Stimulated activated CD8-positive, alpha-beta memory T cell treated with anti-CD3 and anti-CD28 coated beads, Interleukin-2, amount 100 ng/mL, for 1 hour (primary cell): Measurements from ENCODE around the gene LTBP4.
"Not testable (repeated sequence)": the region's sequence is repeated elsewhere in the genome, so short reads cannot be mapped to it uniquely, and the experiment has no call there.

ENCODE experiments used
- DNase-seq, 2 donors: peaks; one replicate each; pipeline ENCODE4 v3.0.0-alpha.2; 2020; ENCODE audit warnings: low read depth in 2 of 2

LTBP4 gene

DNA sequence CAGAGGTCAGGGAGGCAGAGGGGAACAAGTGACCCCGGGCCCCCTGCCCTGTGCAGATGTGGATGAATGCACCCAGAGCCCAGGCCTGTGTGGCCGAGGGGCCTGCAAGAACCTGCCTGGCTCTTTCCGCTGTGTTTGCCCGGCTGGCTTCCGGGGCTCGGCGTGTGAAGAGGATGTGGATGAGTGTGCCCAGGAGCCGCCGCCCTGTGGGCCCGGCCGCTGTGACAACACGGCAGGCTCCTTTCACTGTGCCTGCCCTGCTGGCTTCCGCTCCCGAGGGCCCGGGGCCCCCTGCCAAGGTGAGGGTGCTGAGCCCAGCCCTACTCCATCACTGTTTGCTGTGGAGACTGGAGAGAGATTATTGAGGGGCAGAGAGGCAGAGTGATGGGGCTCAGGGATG, 9.9 kb downstream of the LTBP4 start:
- no peak for DNase-seq

DNA sequence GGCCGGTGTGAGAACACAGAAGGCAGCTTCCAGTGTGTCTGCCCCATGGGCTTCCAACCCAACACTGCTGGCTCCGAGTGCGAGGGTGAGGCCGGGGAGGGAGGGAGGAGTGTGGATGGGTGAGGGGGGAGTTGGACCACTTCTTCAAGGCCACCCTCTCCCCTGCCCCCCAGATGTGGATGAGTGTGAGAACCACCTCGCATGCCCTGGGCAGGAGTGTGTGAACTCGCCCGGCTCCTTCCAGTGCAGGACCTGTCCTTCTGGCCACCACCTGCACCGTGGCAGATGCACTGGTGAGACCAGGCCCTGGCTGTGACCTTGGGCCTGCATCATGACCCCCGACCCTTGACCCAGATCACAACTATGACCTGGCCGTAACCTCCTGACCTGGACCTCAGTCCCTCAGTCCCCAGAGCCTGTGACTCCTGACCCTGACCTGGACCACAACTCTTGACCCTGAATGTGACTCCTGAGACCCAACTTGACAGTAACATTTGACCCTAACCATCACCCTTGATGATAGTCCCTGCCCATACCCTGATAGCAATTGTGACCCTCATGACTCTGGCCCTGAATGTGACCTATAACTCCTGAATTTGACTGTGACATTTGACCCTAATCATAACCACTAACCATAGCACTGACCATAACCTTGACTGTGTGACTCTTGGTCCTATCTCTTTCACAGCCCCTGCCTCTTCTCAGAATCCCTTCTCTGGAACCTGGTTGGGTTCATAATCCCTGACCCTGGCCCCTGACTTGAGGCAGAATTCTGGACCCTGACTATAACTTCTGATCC, 10.9 kb downstream of the LTBP4 start:
- DNase-seq, result no peak

DNA sequence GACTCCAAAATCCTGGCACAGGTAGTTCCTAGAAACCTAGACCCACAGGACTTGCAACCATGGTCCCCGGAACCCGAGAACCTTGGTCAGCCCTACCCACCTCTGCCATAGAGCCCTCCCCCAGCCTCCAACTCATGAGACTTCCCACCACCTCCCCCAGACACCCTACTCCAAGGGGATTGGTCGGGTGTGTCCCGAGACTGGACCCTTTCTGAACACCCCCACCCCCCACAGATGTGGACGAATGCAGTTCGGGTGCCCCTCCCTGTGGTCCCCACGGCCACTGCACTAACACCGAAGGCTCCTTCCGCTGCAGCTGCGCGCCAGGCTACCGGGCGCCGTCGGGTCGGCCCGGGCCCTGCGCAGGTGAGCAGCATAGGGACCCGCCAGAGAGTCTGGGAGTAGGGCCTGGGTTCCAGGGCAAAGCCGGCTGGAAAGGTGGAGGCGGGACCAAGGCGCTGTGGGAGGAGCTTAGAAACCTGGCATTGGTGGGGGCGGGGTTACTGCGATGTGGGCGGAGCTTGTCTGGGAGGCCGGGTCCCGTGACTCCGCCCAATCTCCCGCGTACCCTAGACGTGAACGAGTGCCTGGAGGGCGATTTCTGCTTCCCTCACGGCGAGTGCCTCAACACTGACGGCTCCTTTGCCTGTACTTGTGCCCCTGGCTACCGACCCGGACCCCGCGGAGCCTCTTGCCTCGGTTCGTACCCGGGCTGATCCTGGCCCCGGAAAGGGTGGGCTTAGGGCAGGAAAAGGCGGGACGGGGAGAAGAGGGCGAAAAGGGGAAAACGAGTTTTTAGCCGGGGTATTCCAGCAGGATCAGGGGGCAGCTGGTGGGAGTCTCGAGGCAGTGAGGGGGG, 11.9 kb downstream of the LTBP4 start:
- peak in 1 of 2 donors; percentile 60 for DNase-seq

DNA sequence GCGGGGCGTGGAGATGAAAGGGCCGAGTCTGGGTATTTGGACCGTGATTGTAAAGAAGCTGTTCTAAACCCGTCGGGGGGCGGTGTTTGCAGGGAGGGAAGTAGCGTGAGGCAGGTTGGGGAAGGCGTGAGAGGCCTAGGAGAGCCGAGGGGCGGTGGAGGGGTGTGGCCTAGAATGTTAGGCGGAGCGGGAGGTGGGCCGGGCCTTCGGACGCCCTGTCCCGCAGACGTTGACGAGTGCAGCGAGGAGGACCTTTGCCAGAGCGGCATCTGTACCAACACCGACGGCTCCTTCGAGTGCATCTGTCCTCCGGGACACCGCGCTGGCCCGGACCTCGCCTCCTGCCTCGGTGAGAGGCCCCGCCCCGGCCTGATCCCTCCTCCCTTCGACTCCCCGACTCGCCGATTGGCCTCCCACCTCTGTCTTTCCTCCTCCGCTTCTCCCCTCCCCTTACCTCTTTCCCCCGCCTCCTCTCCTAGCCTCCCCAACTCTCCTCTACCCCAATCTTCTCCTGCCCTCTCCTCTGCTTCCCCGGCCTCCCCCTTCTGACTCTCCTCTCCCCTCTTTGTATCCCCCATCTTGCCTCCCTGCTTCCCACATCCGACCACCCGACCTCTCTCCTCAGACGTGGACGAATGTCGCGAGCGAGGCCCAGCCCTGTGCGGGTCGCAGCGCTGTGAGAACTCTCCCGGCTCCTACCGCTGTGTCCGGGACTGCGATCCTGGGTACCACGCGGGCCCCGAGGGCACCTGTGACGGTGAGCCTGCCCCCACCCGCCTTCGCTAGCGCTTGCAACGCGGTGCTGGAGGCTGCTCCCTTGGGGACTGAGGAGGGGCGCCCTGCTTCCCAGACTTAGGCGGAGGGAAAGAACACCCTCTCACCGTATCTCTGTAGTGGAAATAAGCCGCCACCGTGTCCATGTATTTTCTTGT, 12.8 kb downstream of the LTBP4 start:
- DNase-seq, result peak; percentile 57 to 73

DNA sequence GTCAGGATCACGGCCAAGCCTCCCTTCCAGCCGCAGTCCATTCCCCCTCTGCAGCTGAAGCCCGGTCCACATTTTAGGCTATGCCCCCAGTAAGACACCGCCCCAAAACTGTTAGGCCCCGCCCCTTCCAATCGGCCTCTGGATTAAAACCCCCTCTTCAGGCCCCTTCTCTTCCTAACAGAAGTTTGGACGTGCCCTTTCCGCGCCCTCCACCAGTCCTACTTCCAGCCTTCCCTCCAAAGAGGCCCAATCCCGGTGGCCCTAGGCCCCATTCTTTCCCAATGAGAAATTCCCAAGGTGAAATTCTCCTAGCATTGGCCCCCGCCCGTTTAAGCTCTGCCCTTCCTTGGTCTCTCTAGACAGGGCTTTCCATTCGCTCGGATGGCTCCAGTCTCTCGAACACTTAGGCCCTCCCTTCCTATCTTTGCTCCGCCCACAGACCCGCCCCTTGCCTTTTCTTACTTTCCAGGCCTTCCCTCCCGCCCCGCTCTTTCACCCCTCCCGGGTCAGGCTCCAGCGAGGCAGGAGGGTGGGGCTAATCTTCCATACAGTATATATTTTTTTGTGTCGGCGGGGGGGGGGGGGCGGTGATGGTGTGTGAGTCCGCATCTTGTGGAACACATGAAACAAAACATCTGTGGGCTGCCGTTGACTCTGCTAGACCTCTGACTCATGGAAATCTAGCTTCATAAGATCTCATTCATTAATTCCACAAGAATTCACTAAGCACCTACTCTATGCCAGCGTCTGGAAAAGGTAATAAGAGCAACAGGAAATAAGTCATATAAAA, 13.6 kb downstream of the LTBP4 start:
- peak; percentile 50 to 76 for DNase-seq

DNA sequence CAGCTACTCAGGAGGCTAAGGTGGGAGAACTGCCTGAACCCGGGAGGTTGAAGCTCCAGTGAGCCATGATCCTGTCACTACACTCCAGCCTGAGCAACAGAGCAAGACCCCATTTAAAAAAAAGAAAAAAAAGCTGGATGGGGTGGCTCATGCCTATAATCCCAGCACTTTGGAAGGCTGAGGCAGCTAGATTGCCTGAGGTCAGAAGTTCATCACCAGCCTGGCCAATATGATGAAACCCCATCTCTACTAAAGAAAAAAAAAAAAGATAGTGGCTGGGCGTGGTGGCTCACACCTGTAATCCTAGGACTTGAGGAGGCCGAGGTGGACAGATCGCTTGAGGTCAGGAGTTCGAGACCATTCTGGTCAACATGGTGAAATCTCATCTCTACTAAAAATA, 15.0 kb downstream of the LTBP4 start:
- no peak for DNase-seq

DNA sequence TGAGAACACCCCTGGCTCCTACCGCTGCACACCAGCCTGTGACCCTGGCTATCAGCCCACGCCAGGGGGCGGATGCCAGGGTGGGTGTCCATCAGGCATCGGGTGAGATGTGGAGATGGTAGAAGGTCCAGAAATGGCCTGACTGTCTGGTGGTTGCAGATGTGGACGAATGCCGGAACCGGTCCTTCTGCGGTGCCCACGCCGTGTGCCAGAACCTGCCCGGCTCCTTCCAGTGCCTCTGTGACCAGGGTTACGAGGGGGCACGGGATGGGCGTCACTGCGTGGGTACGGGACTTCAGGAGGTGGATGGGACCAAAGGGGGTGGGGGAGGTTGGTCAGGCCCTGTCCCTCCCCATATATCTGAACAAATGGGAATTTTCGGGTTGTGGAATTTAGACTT, 15.8 kb downstream of the LTBP4 start:
- no peak for DNase-seq

DNA sequence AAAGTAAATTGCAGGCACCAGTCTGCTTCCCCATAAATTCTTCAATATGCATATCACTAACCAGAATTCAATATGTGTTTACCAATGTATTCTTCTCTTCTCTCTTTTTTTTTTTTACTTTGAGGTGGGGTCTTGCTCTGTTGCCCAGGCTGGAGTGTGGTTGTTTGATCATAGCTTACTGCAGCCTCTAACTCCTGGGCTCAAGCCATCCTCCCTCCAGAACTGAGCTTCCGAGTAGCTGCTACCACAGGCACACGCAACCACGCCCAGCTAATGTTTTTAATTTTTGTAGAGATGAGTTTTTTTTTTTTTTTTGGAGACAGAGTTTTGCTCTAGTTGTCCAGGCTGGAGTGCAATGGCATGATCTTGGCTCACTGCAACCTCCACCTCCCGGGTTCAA, 16.8 kb downstream of the LTBP4 start:
- DNase-seq, result no peak

DNA sequence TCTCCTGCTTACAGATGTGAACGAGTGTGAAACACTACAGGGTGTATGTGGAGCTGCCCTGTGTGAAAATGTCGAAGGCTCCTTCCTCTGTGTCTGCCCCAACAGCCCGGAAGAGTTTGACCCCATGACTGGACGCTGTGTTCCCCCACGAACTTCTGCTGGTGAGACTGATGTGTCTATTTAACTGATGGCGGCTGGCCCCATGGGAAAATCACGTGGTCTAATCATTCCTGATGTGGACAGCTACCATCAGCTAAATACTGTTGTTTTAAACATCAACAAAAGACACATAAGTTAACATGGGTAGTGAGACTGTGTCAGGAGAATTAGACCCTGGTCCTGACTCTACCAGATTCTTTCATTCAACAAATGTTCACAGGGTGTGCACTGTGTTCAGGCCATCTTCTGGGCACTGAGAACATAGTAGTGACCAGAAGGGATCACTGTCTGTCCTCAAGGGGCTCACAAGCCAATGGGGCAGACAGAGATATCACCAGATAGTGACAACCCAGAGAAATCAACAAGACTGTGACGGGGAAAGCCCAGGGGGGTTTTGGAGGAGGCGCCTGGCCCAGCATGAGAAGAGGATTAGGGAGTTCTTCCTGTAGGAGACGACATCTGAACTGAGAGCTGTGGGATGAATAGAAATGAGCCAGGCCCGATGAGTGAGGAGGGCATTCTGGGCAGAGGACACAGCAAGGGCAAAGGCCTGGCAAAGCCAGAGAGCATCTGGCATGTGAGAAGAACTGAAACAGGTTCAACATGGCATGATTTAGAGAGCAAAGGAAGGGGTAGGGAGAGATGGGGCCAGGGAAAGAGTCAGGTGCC, 18.4 kb downstream of the LTBP4 start:
- DNase-seq, result no peak

DNA sequence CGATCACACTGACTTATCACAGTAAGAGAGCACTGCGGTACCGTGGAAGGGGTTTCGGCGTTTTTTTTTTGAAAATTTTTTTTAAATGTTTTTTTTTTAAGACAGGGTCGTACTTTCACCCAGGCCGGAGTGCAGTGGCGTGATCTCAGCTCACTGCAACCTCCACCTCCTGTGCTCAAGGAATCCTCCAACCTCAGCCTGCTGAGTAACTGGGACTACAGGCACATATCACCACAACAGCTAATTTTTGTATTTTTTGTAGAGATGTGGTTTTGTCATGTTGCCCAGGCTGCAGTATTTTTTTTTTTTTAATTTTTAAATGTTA, 19.0 kb downstream of the LTBP4 start:
- DNase-seq, result no peak

DNA sequence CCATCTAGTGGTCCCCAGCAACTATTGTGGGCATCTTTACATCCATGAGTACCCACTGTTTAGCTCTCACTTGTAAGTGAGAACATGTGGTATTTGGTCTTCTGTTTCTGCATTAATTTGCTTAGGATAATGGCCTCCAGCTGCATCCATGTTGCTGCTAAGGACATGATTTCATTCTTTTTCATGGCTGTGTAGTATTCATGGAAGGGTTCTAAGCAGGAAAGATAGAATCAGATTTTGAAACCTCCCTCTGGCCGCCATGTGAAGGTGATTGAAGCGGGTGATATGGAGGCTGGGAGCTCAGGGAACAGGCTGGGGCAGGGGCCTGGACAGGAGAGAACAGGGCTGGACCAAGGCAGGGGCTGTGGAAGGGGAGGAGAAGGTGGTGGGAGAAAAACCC, 20.1 kb downstream of the LTBP4 start:
- no peak for DNase-seq

DNA sequence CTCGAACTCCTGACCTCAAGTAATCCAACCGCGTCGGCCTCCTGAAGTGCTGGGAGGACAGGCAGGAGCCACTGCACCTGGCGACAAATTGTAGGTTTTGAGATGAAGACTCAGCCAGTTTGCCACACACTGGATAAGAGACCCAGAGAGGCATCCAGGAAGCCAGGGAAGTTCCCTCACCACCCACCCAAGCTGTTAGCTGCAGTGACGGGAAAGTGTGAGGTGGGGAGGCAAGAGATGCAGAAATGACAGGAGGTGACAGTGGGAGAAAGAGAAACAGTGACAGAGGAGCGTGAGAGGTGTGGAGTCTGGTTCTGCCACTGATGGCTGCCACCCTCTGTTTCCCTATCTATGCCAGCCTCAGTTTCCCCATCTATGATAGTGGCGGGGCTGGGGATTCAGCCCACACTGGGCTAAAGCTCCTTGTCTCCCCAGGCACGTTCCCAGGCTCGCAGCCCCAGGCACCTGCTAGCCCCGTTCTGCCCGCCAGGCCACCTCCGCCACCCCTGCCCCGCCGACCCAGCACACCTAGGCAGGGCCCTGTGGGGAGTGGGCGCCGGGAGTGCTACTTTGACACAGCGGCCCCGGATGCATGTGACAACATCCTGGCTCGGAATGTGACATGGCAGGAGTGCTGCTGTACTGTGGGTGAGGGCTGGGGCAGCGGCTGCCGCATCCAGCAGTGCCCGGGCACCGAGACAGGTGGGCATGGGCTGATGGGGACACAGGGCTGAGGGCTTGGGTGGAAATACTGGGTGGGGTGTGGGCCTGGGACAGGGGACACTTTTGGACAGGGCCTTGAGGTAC, 21.0 kb downstream of the LTBP4 start:
- DNase-seq, result no peak

DNA sequence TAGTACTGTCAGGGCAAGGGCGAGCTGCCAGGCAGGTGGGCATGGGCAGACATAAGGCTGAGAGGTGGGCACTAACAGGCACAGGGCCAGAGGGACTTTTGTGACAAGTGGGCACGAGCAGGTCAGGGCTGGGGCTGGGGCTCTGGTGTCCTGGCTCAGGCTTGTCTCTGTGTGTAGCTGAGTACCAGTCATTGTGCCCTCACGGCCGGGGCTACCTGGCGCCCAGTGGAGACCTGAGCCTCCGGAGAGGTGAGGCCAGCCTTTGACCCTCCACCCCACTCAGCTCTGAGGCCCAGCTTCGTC, 21.6 kb downstream of the LTBP4 start:
- DNase-seq, result no peak

DNA sequence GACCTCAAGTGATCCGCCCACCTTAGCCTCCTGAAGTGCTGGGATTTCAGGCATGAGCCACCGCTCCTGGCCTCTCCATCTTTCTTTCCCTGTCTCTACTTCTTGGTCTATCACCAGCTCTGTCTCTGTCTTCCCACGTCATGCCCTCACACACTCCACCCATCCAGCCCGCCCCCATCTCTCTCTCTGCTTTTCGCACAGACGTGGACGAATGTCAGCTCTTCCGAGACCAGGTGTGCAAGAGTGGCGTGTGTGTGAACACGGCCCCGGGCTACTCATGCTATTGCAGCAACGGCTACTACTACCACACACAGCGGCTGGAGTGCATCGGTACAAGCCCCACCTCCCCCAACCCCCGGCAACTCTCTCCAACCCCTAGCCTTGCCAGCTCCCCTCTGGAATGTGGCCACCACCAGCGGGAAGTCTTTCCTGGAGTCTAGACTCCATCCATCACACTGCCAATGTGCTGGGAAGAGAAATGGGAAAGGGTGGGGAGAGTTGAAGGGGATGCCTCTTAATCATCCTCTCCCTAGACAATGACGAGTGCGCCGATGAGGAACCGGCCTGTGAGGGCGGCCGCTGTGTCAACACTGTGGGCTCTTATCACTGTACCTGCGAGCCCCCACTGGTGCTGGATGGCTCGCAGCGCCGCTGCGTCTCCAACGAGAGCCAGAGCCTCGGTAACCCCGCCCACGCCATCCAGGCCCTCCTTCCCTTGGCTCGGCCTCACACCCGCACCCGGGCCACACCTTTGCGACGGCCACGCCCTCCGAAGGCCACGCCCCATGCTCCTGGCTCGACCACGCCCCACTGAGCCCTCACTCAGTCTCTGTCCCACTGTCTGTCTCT, 22.5 kb downstream of the LTBP4 start:
- DNase-seq, result no peak

DNA sequence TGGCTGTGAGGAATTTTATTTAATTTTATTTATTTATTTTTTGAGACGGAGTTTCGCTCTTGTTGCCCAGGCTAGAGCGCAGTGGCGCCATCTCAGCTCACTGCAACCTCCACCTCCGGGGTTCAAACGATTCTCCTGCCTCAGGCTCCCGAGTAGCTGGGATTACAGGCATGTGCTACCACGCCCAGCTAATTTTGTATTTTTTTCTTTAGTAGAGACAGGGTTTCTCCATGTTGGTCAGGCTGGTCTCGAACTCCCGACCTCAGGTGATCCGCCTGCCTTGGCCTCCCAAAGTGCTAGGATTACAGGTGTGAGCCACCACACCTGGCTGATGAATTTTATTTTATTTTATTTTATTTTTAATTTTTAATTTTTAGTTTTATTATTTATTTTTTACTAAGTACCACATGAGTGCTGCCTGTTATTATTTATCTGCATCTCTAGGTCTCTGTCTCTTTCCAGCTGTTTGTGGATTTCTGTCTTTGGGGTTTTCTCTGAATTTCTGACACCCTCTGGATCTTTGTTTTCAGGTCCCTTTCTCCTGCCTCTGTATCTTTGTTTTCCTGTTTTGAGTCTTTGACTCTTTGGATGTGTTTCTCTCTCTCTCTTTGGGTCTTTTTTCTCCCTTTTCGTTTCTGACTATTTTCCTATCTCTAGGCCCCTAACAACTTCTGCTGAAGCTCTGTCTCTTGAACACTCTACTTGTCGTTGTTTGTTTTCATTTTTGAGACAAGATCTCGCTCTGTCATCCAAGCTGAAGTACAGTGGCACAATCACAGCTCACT, 23.4 kb downstream of the LTBP4 start:
- DNase-seq, result not testable (repeated sequence)

DNA sequence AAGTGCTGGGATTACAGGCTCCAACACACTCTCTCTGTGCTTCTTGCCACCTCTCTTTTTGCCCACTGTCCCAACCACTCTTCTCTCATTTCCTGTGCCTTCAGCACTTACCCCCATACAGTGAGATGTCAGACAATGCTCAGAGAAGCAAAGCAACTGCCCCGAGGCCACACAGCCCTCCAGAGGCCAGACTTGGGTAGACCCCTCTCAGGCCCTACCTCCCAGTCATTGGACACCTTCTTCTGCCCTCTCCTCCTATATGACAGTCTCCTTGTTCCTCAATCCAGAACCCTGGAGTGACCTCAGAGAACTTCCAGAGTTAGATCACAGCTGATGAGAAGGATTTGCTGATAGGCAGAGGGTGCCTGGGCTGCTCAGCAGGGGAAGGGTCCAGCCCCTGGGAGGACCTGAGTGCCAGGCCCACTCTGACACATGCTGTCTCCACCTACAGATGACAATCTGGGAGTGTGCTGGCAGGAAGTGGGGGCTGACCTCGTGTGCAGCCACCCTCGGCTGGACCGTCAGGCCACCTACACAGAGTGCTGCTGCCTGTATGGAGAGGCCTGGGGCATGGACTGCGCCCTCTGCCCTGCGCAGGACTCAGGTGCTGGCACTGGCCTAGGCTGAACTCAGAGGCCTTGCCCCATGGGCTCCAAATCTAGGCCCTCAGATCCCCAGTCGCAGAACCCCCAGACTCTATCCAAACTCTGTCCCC, 24.4 kb downstream of the LTBP4 start:
- DNase-seq, result no peak

DNA sequence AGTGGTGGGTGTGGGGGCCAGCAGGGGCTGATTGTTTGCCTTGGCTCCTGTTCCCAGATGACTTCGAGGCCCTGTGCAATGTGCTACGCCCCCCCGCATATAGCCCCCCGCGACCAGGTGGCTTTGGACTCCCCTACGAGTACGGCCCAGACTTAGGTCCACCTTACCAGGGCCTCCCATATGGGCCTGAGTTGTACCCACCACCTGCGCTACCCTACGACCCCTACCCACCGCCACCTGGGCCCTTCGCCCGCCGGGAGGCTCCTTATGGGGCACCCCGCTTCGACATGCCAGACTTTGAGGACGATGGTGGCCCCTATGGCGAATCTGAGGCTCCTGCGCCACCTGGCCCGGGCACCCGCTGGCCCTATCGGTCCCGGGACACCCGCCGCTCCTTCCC, 25.7 kb downstream of the LTBP4 start:
- no peak for DNase-seq
